Effector CD4-positive, alpha-beta T cell (primary cell): Measurements from ENCODE around the gene ZNF70.

Source experiments
- DNase-seq: peaks from one replicate; pipeline ENCODE4 v3.0.0-alpha.2; 2020
- total RNA-seq: gene quantifications from one replicate; lab custom pipeline; 2026; lab: John Stamatoyannopoulos, UW

ZNF70 gene
- total RNA-seq = 8.6 reads per million, percentile 29 among the genes with 10 or more reads in this experiment

DNA sequence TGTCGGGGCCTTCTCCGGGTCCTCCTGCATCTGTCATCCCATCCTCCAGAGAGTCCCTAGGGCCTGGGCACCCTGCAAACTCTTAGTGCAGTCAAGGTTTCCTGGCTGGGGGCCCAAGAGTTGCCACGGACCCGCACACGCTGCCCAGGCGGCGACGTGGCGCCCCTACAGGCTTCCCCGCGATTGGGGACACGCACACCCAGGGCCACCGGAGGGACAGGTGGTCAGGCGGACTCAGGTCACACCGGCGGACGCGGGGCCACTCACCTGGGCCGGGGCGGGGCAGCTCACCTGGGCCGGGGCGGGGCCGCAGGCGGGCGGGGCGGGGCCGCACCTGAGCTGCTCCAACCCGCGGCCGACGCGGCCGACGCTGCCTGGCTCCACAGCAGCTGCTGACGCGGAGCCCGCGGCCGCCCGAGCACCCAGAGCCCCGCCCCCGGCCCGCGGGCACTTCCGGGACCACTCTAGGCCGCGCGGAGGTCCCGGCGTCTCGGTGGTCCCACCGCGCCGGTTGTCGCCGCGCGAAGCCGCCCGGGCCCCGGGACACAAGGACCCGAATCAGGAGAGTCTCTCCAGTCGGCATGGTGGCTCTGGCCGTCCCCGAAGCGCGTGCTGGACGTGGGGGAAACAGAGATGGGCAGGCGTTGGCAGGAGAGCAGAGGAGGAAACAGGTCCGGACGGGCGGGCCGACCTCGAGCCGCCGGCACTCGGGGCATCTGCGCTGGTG, at the start of gene ZNF70:
ZNF70 (minus strand) TSS at position 399 of the 727 bp plus-strand sequence. CDS start 5,972 bp downstream, outside the sequence.
- DNase-seq = peak; percentile 75

DNA sequence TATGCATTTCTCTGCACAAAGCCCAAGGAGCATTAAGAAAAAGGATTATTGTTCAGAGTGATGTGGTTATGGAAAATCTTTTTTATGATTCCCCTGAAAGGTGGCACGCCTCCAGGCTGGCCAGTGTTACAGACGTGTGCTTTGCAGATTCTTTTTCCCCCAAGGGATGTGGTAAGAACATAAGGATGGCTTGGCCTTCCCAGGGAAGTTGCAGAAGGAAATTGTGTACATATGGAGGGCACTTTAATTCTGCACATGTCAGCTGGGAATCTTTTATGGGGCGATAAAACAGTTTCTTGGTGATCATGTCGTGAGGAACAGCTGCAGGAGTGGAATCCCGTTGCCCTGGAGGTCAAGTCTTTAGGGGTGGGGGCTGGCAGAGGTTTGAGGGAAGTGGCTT, 45.5 kb upstream of the ZNF70 start:
- DNase-seq = no peak

- DNase-seq = no peak
Observed at GRCh38 chr22:23793326-23793725, 42.4 kb upstream of the ZNF70 start.

- no peak for DNase-seq
Observed at GRCh38 chr22:23791738-23792645, 41.1 kb upstream of the ZNF70 start.

- DNase-seq = no peak
Observed at GRCh38 chr22:23790819-23791737, 40.2 kb upstream of the ZNF70 start.

DNA sequence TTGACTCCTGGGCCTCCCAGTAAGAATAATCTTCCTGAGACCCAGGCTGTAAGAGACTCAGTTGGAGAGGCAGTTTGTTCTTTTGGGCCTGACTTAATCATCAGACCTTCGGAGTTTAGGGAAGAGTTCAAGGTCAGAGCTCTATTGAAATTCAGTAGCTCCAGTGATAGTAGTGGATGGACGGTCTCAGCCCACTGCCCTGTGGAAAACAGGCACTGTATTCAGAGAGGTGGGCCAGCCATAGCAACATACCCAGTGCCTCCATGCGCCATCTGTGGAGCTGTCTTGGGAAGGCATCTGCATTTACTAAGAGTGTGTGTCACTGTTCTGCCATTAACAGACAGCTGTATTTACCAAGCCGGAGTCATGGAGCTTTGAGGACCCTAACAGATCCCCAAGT, 38.7 kb upstream of the ZNF70 start:
- no peak for DNase-seq

GRCh38 chr22:23789121-23789520, 38.2 kb upstream of the ZNF70 start:
- DNase-seq = no peak

DNA sequence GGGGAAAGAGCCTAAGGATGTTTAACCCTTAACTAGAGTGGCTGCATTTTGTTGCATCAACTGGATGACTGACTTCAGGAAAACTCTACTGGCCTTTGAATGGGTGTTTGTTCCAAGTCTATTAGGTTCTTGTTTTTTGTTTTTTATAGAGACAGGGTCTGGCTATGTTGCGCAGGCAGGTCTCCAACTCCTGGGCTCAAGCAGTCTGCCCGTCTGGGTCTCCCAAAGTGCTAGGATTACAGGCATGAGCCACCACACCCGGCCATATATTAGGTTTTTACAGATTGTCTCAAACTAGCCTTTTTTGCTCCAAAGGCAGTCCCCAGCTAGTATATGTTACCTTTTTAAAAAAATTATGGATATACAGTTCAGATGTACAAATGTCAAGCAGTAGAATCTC, 37.0 kb upstream of the ZNF70 start:
- DNase-seq = no peak

- DNase-seq = no peak
Observed at GRCh38 chr22:23787600-23787896, 36.6 kb upstream of the ZNF70 start.

- peak; percentile 84 for DNase-seq
Observed at GRCh38 chr22:23786752-23787599, 36.1 kb upstream of the ZNF70 start, which contains the start of gene SMARCB1. TSS of gene SMARCB1 (plus strand) at chr22:23786966. CDS start at chr22:23787170, 204 bp downstream.

DNA sequence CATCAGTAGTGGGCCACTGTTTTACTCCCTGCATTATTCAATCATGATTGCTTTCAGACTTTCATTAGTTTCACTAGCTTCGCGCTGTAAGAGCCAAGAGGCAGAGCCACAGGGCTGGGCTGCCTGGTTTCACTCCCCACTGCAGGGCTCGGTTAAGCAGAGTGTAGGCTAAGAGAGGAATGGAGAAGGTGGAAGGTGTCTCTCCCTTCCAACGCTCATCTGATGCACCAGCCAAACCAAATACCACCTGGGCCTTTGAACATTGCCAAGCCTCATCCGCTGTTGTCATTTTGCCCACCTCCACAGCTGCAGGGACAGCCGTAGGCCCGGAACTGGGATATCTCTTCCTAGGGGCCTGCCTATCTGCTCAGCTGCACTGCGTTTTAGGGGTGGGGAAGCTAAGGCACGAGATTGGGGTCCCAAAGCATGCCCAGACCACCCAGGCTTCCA, 35.4 kb upstream of the ZNF70 start:
- no peak for DNase-seq

DNA sequence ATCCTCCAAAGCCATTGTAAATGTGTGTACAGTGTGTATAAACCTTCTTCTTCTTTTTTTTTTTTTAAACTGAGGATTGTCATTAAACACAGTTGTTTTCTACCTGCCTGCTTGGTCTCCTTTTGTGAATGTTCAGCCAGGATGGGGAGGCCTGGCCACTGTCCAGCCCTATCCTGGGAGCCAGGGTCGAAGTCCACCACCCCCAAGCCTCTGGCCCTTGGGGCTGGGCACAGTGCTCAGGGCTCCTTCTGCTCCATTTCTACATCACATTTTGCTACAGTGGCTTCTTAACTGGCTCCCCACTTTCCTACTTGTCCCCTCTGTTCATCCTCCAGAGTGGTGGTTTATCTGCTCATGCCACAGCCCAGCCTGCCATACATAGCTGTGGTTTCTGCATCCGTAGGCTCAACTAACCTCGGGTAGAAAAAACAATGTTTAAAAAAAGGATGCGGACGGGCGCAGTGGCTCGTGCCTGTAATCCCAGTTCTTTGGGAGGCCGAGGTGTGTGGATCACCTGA, 33.4 kb upstream of the ZNF70 start:
- no peak for DNase-seq

GRCh38 chr22:23783265-23784150, 32.6 kb upstream of the ZNF70 start:
- no peak for DNase-seq

DNA sequence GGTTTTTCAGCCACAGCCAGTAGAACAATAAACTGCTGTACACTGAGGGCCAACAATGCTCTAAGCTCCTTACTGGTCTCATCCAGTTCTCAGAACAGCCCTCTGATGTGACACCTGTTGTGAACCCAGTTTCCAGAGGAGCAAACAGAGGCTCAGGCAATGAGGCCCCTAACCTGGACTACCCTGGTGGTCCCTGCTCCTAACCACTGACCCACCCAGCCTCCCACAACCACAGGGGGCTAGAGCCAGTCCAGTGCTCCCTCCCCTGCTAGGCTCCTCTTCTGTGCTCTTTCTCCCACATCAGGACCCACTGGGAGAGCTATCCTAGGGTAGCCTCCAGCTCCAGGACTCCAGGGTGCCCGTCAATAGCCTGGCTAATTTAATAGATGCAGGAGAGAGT, 31.8 kb upstream of the ZNF70 start:
- DNase-seq = no peak

DNA sequence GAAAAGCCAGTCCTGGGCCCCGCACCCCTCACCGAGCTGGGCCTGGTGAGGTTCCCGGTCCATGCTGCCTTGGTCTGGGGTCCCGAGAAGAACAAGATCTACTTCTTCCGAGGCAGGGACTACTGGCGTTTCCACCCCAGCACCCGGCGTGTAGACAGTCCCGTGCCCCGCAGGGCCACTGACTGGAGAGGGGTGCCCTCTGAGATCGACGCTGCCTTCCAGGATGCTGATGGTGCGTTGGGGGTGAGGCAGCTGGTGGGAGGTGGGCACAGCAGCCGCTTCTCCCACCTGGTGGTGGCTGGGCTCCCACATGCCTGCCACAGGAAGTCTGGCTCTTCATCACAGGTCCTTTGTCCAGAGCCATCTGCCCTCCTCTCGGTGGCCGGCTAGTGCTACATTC, 31.3 kb upstream of the ZNF70 start:
- no peak for DNase-seq

DNA sequence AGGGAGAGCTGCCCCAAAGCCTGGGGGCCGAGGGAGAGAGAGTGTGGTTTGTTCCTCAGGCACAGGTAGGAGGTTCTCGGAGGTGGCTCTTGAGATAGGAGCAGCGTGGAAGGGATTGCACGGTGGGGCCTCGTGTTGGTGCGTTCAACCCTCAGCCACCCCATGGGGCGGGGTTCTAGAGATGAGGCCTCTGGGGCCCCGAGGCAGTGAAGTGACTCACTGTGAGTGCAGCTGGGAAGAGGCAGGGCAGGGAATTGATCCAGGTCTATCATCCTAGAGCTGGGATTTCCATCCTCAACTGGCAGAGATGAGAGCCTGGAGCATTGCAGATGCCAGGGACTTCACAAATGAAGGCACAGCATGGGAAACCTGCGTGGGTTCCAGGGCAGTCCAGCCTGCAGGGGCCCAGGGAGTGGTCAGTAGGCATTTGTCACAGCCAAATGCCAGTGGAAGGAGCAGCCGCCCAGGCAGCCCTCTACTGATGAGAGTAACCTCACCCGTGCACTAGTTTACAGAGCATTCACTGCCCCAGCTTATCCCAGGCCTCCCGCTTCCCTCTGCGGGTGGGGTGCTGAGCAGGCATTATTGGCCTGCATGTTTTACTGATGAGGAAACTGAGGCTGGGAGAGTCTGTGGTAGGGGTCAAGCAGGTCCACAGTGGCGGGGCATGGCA, 30.7 kb upstream of the ZNF70 start:
- no peak for DNase-seq

DNA sequence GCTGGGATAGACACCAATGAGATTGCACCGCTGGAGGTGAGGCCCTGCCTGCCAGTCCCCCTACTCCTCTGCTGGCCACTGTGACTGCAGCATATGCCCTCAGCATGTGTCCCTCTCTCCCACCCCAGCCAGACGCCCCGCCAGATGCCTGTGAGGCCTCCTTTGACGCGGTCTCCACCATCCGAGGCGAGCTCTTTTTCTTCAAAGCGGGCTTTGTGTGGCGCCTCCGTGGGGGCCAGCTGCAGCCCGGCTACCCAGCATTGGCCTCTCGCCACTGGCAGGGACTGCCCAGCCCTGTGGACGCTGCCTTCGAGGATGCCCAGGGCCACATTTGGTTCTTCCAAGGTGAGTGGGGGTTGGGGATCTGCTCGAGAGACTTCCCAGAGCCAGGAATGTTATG, 30.2 kb upstream of the ZNF70 start:
- DNase-seq = no peak

- DNase-seq = no peak
Observed at GRCh38 chr22:23780146-23780748, 29.3 kb upstream of the ZNF70 start.

GRCh38 chr22:23779731-23780130, 28.8 kb upstream of the ZNF70 start:
- DNase-seq = no peak
